Suppressor macrophage treated with lipopolysaccharide for 4 hours (primary cell): Measurements from ENCODE around the gene CCDC85C.

ENCODE experiments used
- DNase-seq: peaks from one replicate; pipeline ENCODE4 v3.0.0-alpha.2; 2020

Gene CCDC85C

GRCh38 chr14:99552572-99553216 lies 51.3 kb downstream of the CCDC85C start:
- DNase-seq, result no peak

GRCh38 chr14:99552021-99552553 lies 51.9 kb downstream of the CCDC85C start:
- no peak for DNase-seq

- DNase-seq, result no peak
Observed at GRCh38 chr14:99551034-99551922, 52.7 kb downstream of the CCDC85C start.

GRCh38 chr14:99550387-99550992 lies 53.5 kb downstream of the CCDC85C start:
- DNase-seq, result no peak

- DNase-seq, result no peak
Observed at GRCh38 chr14:99549684-99550083, 54.3 kb downstream of the CCDC85C start.

- no peak for DNase-seq
Observed at GRCh38 chr14:99548871-99549515, 55.0 kb downstream of the CCDC85C start.

- DNase-seq, result no peak
Observed at GRCh38 chr14:99548255-99548654, 55.8 kb downstream of the CCDC85C start.

GRCh38 chr14:99546234-99546879 lies 57.6 kb downstream of the CCDC85C start:
- no peak for DNase-seq

- DNase-seq, result no peak
Observed at GRCh38 chr14:99545586-99545985, 58.4 kb downstream of the CCDC85C start.

GRCh38 chr14:99544991-99545390 lies 59.0 kb downstream of the CCDC85C start:
- no peak for DNase-seq

- no peak for DNase-seq
Observed at GRCh38 chr14:99543985-99544384, 60.0 kb downstream of the CCDC85C start.

GRCh38 chr14:99543370-99543769 lies 60.6 kb downstream of the CCDC85C start:
- DNase-seq, result no peak

- DNase-seq, result no peak
Observed at GRCh38 chr14:99542566-99542965, 61.4 kb downstream of the CCDC85C start.

GRCh38 chr14:99541677-99542470 lies 62.1 kb downstream of the CCDC85C start:
- DNase-seq, result no peak

- no peak for DNase-seq
Observed at GRCh38 chr14:99541211-99541610, 62.8 kb downstream of the CCDC85C start.

- no peak for DNase-seq
Observed at GRCh38 chr14:99540196-99541032, 63.6 kb downstream of the CCDC85C start.

GRCh38 chr14:99539491-99539890 lies 64.5 kb downstream of the CCDC85C start:
- no peak for DNase-seq

GRCh38 chr14:99538733-99539132 lies 65.3 kb downstream of the CCDC85C start:
- no peak for DNase-seq

GRCh38 chr14:99538275-99538674 lies 65.7 kb downstream of the CCDC85C start:
- DNase-seq, result no peak

GRCh38 chr14:99537399-99537798 lies 66.6 kb downstream of the CCDC85C start:
- DNase-seq, result no peak
